ENCODE results near the gene RPP40.
"Not testable (repeated sequence)": the region's sequence is repeated elsewhere in the genome, so short reads cannot be mapped to it uniquely, and the experiment has no call there.

RPP40 gene, protein sequence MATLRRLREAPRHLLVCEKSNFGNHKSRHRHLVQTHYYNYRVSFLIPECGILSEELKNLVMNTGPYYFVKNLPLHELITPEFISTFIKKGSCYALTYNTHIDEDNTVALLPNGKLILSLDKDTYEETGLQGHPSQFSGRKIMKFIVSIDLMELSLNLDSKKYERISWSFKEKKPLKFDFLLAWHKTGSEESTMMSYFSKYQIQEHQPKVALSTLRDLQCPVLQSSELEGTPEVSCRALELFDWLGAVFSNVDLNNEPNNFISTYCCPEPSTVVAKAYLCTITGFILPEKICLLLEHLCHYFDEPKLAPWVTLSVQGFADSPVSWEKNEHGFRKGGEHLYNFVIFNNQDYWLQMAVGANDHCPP

DNA sequence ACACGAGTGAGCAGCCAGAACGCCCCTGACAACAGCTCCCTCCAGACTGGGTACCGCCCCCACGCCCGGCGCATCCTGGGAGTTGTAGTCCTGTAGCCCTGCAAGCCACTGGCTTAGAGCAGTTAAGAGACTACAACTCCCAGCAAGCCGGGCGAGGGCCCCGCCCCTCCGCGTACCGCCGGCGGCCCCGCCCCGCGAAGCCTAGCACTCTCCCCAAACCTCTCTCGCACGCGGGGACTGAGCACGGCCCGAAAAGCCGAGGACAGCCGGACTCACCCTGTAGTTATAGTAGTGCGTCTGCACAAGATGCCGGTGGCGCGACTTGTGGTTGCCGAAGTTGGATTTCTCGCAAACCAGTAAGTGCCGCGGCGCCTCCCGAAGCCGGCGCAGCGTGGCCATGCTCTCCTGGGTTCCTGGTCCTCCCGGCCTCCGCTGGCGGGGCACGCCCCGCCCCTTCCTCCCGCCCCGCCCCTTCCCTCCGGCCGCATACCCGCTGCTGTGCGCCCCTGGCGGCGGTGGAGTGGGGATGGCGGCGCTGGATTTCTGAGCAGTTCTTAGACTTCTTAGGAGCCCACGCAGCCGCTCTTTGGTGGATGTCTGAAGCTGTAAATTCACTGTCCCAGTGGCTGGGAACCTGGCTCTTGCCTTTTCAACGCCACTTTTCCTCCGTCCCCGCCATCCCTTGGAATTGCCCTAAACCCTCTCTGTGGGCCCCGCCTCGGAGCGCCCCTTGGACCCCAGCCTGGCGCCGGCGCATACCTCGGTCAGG lies at the start of gene RPP40:
Gene RPP40, minus strand, starts transcription at position 434 of the 769 bp plus-strand sequence. Its CDS starts 35 bp downstream, at position 399.
- DNase-seq: peak; percentile 99

DNA sequence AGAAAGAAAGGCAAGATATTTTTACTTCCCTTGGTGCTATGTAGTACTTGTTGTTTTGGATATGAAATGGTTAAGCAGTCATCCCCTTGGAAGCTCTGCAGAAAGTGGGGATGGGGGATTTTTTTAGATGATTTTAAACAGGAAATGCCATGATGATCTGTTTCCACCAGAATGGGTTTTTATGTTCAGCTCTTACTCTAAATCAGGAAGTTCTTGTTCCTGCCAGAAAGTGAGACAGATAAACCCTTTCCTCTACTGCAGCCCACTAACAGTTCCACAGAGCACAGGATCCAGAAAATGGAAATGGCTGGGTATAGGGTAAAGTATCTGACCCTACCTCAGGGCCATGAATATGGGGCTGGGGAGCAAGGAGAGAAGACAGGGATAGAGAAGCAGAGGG lies 49.2 kb upstream of the RPP40 start:
- DNase-seq: no peak

DNA sequence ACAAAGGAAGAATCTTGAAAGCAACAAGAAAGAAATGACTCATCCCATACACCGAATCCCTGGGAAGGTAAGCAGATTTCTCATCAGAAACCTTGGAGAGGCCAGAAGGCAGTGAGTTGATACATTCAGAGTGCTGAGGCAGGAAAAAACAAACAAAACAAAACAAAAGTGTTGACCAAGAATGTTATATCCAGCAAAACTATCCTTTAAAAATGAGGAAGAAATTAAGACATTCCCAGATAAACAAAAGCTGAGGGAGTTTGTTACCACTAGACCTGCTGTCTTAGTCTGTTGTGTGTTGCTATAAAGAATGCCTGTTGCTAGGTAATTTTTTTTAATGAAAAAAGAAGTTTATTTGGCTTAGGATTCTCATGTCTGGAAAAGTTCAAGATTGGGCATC lies 47.6 kb upstream of the RPP40 start:
- DNase-seq: no peak

DNA sequence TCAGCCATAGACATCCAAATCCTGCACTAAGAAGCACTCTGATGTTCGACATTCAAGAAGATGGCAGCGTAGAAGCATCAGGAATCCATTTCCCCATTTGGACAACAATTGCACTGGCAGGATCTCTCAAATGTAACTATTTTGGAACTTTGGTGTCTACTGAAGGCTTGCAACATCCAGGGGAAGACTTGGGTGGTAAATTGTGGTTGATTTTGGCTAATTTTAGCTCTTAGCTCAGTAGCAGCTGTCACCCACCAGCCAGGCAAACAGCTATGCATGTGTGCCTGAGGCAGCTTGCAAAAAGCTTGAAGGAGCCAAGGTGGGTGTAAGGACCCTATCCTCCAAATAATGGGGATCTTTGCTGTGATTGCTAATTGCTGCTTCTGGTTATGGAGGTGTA lies 46.2 kb upstream of the RPP40 start:
- DNase-seq: no peak

DNA sequence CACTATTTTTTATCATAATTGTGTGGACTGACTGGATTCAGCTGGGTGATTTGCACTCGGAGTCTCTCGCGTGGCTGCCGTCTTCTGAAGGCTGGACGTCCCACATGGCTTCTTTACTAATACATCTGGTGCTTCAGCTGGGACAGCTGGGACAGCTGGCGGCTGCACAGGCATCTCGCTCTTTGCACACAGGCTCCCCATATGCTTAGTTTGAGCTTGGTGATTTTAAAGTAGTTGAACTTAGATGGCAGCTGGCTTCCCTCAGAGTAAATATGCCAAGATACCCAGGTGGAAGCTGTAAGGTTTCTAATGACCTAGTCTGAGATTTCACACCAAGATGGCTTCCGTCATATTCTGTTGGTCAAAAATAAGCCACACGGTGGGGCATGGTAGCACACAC lies 42.6 kb upstream of the RPP40 start:
- no peak for DNase-seq

DNA sequence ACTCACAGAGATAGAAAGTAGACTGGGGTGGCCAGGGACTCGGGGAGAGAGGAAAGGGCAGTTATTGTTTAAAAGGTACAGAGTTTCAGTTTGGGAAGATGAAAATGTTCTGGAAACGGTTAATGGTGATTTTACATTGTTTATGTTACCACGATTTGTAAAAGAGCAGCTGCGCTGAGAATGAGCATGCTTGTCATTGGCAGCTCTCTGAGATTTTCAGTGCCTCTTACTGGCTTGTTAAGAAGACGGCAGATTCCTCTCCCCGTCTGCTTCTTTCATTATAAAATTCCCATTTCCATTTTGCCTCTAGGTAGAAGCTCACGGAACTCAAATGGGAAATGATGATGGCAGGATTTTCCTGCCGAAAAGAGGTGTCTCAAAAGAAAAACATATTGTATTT lies 41.6 kb upstream of the RPP40 start:
- no peak for DNase-seq

DNA sequence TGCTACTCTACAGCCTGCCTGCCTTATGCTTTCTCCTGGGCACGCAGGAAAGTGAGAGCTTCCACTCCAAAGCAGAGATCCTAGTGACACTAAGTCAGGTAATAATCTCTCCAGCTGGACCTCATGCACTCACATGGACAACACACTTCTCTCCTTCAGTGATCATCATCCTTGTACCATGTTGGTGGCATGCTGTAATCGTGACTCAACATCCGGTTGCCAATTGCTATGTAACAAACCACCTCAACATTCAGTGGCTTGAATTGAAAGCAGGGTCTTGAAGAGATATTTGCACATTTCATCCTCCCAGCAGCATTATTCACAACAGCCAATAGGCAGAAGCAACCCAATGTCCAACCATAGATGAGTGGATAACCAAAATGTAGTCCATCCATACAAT lies 41.0 kb upstream of the RPP40 start:
- no peak for DNase-seq

DNA sequence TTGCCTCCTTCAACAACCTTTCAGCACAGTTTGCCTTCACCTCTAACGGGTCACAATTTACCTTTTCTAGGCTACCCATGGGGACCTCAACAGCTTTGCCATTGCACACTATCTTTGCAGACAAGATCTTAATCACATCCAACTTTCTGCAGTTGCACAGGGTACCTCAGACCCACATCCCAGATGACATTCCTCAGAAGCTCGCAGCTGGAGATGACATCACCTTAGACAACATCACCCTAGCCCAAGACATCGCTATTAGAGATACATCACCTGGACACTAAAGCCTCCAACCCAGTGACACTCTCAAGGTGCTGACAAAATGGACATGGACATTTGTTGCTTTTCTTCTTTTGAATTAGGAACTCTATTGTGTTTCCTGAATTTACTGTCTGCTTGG lies 38.6 kb upstream of the RPP40 start:
- no peak for DNase-seq

DNA sequence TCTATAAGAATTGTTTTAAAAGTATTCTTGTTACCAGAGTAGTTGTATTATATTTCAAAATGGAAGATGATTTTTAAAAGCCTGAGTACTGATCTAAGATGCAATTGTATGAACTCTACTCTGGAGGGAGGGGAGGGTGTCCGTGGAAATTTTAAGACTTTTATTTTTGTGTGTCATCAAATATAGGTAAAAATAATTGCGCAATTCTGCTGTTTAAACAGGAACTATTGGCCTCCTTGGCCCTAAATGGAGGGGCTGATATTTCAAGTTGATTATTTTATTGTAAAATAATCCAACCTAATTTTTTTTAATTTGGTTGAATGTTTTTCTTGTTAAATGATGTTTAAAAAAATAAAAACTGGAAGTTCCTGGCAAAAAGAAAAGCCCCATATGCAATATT lies 38.1 kb upstream of the RPP40 start:
- DNase-seq: no peak

DNA sequence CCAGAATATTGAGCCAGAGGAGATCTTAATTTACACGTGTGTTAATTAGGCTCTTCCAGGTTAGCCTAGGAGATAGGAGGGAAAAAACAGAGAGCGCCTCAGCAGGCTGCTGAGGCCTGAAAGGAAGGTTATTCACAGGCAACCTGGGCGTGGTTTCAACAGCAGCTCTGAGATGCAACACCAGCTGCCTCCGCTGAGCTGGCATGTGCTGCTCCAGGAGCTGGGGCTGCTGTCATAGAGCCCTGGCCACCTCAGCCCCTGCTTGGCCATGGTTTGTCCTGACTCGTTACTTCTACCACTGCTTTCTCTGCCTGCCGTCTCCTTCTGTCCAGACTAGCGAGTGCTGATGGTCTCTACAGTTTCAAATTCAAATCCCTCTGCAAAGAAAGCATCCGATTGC lies 32.4 kb upstream of the RPP40 start:
- no peak for DNase-seq

DNA sequence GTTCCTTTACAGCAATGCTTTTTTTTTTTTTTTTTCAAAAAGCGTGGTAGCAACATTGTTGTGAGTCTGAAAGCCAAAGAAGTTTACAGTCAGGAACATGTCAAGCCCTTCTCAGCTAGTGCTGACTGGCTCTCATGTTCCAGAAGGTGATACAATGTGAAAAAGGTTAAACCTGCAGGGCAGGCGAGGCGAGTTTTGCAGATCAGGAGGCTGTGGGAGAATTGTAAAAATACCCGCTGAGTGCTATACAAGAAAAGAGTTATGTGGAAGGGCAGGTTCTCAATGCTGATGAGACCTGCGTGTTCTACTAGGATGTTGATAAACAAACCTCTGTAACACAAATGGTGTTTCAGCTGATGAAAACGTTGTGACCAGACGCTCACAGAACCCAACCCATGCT lies 30.9 kb upstream of the RPP40 start:
- no peak for DNase-seq

DNA sequence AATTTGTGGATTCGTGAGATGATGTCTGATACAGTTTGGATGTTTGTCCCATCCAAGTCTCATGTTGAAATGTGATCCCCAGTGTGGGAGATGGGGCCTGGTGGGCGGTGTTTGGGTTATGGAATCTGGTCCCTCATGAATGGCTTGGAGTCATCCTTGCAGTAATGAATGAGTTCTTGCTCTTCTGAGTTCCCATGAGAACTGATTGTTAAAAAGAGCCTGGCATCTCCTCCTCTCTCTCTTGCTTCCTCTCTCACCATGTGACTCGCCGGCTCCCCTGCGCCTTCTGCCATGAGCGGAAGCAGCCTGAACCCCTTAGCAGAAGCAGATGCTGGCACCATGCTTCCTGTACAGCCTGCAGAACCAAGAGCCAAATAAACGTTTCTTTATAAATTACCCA lies 30.5 kb upstream of the RPP40 start:
- no peak for DNase-seq

DNA sequence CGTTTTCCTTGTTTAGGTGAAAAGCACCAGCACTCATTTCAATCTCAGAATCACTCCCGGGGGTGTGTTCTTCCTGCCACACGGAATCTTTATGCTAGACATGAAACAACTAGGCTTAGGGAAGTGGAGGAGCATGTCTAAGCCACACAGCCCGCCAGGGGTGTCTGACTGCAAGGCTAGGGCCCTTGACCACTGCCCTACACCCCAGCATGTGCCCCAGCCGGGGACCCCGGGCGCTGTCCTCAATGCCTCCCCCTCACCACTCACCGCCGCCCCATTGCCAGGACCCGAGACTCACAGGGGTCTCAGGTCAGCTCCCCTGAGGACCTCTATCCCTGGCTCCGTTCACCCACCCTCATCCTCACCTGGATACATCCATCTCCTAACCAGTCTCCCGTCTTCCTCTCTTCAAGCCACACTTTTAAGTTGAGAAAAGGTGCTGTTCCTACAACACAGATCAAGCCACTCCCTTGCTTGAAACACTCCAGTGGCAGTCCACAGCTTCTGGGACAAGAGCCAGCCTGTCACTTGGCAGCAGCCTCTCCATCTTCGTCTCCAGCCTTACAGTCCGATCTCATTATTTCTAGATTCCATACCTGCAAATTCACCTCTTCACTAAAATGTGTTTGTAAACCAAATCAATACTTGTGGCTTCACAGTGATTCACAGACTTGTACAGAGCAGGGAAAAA lies 29.5 kb upstream of the RPP40 start:
- not testable (repeated sequence) for DNase-seq

DNA sequence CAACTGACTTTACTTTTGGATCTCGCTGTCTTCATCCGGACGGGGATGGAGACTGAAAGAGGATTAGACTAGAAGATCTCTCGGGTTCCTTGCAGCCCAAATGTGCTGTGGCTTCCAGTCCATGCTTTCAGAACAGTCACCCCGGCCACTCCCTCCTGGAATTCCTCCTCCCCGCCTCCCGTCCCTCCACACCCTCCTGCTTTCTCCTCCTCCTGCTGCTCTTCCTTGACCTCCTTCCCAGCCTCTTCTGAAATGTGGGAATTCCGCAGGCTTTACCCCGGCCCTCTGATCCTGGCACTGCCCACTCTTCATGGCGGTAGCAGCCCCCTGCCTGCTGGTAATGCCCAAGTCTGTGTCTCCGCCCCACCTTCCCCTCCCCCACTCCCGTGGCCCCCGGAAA lies 28.9 kb upstream of the RPP40 start:
- not testable (repeated sequence) for DNase-seq

DNA sequence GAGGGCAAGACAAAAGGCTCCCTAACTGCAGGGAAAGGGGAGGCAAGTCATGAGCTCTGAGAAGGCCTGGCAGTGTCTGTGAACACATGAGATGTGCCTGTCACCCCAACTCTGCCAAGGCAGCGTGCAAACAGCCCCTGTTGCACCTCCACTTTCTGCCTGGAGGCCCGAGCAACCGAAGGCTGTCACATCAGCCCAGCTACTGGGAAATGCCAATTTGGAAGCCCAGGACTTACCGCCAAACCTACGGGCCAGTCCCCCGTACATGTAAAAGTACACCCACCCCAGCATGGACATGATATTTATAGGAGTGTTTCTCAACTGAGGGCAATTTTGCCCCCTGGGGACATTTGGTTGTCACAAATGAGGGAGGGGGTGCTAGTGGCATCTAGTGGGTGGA lies 27.3 kb upstream of the RPP40 start:
- no peak for DNase-seq

DNA sequence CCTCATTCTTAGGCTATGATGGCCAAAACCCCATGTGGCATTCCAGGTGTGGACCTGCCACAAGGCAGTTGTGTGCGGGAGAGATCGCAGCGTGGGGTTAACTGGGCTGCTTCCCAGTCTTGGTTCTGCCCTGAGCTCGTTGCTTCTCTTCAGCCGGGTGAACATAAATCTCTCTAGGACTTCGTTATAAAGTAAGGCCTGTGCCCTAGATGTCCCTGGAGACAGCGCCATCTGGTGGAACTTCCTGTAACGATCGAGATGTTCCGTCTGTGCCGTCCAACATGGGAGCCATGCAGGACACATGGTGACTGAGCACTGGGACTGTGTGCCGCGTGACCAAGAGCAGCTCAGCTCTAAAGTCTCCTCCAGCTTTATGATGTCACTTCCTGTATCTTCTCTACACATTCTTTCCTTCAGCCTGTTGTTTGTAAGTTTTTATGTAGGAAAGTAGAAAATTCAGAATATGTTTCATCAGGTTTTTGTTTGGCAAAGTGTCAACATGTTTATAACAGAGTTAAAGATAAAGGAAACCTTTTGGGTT lies 26.8 kb upstream of the RPP40 start:
- DNase-seq: peak; percentile 64

DNA sequence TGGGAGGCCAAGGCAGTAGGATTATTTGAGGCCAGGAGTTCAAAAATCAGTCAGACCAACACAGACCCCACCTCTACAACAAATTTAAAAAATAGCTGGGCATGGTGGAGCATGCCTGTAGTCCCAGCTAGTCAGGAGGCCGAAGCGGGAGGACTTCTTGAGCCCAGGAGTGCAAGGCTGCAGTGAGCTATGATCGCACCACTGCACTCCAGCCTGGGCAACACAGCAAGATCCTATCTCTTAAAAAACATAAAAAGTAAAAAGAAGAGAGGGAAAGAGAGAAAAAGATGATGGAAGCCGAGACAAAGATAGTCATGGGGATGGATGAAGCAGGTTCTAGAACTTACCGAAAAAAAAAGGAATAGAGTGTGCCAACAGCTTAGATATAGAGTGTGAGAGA lies 25.8 kb upstream of the RPP40 start:
- no peak for DNase-seq

DNA sequence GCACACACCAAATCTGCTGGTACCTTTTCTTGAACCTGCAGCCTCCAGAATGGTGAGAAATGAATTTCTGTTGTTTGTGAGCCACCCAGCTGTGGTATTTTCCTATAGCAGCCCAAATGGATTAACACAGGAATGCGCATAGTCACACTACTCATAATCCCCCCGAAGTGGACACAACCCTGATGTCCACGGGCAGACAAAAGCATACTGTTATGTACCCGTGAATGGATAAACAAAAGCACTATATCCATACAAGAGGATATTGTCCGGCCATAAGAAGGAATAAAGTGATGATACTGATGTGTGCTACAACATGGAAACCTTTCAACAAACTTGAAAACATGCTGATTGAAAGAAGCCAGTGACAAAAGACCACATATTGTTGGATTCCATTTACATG lies 25.1 kb upstream of the RPP40 start:
- no peak for DNase-seq

DNA sequence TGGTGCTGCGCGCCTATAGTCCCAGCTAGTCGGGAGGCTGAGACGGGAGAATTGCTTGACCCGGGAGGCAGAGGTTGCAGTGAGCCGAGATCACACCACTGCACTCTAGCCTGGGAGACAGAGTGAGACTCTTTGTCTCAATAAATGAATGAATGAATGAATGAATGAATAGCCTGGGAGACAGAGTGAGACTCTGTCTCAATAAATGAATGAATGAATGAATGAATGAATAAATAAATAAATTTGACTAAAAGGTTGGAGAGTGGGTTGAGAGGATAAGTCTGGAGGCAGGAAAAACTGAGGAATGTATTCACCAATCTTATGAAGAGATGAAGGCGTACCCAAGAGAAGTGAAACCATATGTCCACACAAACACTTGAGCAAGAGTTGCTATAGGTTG lies 24.5 kb upstream of the RPP40 start:
- DNase-seq: no peak

DNA sequence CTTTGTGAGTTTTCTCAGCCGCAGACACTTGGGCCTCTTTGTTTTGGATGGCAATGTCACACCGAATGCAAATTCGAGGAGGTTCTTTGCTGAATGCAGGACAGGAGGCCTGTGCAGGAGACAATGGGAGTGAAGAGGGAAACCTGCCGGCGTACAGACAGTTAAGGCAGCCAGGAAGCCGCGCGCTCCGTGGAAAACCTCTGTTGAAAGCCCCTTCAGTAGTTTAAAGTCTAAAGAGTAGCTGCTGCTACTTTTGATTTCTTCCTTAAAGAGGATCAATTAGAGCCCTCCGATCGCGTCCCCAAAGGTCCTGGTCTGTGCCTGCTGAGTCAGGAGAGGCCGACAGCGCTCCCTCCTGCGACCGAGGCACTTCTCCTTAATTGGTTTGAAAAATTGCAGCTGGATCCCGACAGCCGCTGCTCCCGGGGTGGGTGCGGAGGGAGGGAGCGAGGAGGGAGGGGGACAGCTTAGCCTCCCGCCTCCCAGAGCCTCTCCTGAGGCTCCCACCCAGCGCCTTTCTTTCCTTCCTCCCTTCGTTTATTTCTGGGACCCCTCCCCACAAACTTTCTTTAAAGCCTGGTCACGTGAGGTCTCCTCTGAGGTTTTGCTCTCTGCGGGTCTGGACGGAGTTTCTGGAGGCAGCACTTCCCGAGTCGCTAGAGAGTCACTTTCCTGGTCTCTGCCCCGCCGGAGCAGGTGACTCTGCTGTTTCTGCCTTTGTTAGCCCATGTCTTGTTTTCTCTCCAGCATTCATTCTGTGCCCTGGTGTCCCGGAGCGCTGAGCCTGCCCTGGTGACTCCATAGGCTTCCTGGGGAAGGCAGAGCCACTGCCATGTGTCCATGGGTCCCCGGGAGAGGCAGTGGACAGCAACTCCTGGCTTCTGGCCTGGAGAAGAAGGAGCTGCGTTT lies 22.3 kb upstream of the RPP40 start:
- DNase-seq: no peak

DNA sequence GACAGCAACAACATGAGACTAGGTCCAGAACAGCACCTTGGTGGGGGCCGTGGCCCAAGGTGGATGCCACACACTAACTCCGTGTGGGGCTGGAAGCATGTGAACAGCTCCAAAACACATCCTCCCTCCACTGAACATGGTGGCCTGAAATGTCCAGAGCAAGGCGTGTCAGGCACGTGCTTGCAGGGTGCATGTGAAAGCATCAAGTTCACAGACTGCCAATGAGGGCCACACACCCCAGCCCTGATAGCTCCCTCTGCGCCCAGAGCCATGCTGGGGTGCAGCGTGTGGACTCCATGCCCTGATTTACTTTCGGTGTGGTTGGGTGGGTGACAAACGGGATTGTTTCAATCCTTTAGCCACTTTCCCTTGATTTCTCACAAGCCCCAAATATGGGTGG lies 20.1 kb upstream of the RPP40 start:
- no peak for DNase-seq

DNA sequence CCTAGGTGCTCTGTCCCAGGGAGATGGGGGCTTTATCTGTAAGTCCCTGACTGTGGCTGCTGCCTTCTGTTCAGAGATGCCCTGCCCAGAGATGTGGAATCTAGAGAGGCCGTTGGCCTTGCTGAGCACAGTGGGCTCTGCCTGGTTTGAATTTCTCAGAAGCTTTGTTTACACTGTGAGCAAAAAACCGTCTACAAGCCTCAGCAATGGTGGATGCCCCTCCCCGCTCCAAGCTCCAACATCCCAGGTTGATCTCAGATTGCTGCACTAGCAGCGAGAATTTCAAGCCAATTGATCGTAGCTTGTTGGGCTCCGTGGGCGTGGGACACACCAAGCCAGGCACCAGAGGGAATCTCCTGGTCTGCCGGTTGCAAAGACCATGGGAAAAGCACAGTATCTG lies 16.3 kb upstream of the RPP40 start:
- DNase-seq: no peak

All from activated CD4-positive, alpha-beta T cell treated with anti-CD3 and anti-CD28 coated beads, Interleukin-2, amount 50 U/mL, for 1 hour (primary cell).